SKM-1 treated with dmso at 0.1 percent for 144 hours (cell line): ENCODE measurements around the gene TBKBP1.

Source experiments
- DNase-seq: peaks from one replicate; lab custom pipeline; 2025; ENCODE audit not compliant: unreplicated experiment; lab: John Stamatoyannopoulos, UW

TBKBP1 gene

GRCh38 chr17:47713980-47714700 lies 20.2 kb downstream of the TBKBP1 start:
- no peak for DNase-seq

- no peak for DNase-seq
Observed at GRCh38 chr17:47714773-47715396, 20.9 kb downstream of the TBKBP1 start.

- no peak for DNase-seq
Observed at GRCh38 chr17:47715669-47716325, 21.8 kb downstream of the TBKBP1 start.

GRCh38 chr17:47716375-47716774 lies 22.4 kb downstream of the TBKBP1 start:
- no peak for DNase-seq

GRCh38 chr17:47717261-47717697 lies 23.3 kb downstream of the TBKBP1 start:
- DNase-seq: no peak

GRCh38 chr17:47717979-47718621 lies 24.1 kb downstream of the TBKBP1 start:
- no peak for DNase-seq

GRCh38 chr17:47718634-47719405 lies 24.9 kb downstream of the TBKBP1 start:
- no peak for DNase-seq

- no peak for DNase-seq
Observed at GRCh38 chr17:47719411-47720152, 25.6 kb downstream of the TBKBP1 start.

- DNase-seq: no peak
Observed at GRCh38 chr17:47720196-47720595, 26.2 kb downstream of the TBKBP1 start.

- DNase-seq: no peak
Observed at GRCh38 chr17:47720754-47721533, 27.0 kb downstream of the TBKBP1 start.

GRCh38 chr17:47721725-47722124 lies 27.8 kb downstream of the TBKBP1 start:
- DNase-seq: no peak

GRCh38 chr17:47724705-47725104 lies 30.7 kb downstream of the TBKBP1 start:
- DNase-seq: no peak

GRCh38 chr17:47725446-47726111 lies 31.6 kb downstream of the TBKBP1 start:
- no peak for DNase-seq

GRCh38 chr17:47726796-47727703 lies 33.1 kb downstream of the TBKBP1 start:
- DNase-seq: no peak

GRCh38 chr17:47727704-47728036 lies 33.7 kb downstream of the TBKBP1 start:
- no peak for DNase-seq

GRCh38 chr17:47728214-47728877 lies 34.4 kb downstream of the TBKBP1 start:
- no peak for DNase-seq

GRCh38 chr17:47729476-47729875 lies 35.5 kb downstream of the TBKBP1 start:
- no peak for DNase-seq
